Testis (tissue), 2 donors: ENCODE measurements around the gene PPP1R14B.

Experiments
- CTCF ChIP-seq, 3 experiments: fragments of 450-650 bp in 2 of 3; fragments of 200-600 bp in 1 of 3; sonication (generic) in 1 of 3; IDR thresholded peaks; one replicate each; pipeline ENCODE4 v1.5.1; 2016 to 2019; ENCODE audit warnings: antibody characterized with exemption in 3 of 3, mild to moderate bottlenecking in 2 of 3, moderate library complexity in 1 of 3
- POLR2A ChIP-seq: fragments of 450-650 bp; IDR thresholded peaks from one replicate; pipeline ENCODE4 v1.6.1; 2017; ENCODE audit warnings: antibody characterized with exemption, mild to moderate bottlenecking, moderate library complexity

DNA sequence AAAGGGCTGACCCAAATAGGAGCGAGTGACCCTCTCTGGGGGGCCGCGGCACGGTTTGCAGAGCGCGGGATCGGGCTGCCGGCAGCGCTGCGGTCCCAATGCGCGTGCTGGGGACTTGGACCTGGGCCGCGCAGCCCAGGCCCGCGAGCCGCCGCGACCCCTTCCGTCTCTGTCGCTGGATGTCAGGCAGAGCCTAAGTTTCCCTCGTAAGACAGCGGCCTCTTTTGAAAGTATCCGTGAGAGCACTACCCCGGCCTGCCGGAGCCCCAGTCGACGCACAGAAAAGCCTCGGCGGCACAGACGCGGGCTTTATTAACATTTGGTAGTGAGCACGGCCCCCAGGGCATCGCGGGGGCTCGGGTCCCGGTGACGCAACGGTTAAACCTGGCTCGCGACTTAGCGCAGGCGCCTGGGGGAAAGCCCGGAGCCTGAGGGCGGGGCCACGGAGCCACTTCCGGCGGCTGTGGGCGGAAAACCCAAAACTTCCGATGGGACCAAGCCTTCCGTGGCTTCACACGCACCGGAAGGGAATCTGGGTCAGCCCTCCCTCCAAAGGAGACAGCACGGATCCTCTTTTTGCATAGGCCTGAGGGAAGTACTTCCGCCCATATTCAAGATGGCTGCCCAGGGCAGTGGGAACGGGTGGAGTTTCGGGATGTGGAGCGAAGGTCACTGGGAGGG is 22.9 kb upstream of the PPP1R14B start:
- TF ChIP-seq CTCF (IDR thresholded peaks at IDR 0.05) (peak in 1 of 3 experiments; percentile 9), POLR2A (no peak)
